ENCODE results near the gene CPSF6. TPM values are rescaled to one million over a fixed set of nuclear protein-coding genes. Genes with fewer than 3 reads are reported as not detected.
"Not testable (repeated sequence)": the region's sequence is repeated elsewhere in the genome, so short reads cannot be mapped to it uniquely, and the experiment has no call there.

CPSF6 gene
- total and polyA plus RNA-seq, 5 donors: 21.1 to 44.8 (median 38.2) TPM

GRCh38 chr12:69290545-69291277, 51.3 kb downstream of the CPSF6 start:
- H3K9me3 ChIP-seq (ENCODE audit: control insufficient read depth, low read length): no peaks in the 10 kb centered on the region
- ATAC-seq (peak; percentile 85 to 89), DNase-seq (peak; percentile 60 to 80 (median 80))
- H3K27ac ChIP-seq (ENCODE audit: low read length): no peak overlapping the region
- H3K4me3 ChIP-seq (ENCODE audit: low read length): no peak overlapping the region
- intact Hi-C loops (cut with DNase I): no loop called here
- H3K27me3 ChIP-seq (ENCODE audit: control insufficient read depth, insufficient read depth): no peaks in the 10 kb centered on the region
- 32% methylated on average over 9 of the region's 9 CpGs for WGBS
- no peaks in the 10 kb centered on the region for H3K4me1 ChIP-seq (ENCODE audit: control insufficient read depth, insufficient read depth, low read length)

DNA sequence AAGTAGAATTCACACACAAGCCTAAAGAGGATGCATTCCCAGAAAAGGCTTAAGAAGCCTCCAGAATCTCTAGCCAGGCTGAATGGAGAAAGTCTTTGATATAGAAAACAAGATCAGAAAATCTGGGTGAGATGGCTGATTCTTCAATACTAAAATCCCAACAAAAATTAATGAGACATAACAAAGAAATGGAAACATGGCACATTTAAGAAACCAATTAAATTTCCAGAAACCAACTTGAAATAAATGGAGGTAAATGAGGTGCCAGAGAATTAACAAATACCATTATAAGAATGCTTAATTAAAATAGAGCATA, 51.9 kb downstream of the CPSF6 start:
- ATAC-seq: no peak

DNA sequence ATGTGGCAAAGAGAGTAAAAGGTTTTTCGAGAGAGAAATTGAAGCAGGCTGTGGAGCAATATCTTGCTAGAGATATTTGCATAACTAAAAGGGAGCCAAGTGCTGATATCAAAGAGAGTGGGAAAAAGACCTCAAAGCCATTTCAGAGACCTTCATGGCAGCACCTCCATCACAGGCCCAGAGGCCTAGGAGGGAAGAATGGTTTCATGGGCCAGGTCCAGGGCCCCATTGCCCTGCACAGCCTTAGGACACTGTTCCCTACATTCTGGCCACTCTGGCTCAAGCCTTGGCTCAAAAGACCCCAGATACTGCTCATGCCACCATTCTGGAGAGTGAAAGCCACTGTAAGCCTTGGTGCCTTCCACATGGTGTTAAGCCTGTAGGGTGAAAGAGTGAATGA, 58.8 kb downstream of the CPSF6 start:
- Histone ChIP-seq H3K27me3 (ENCODE audit: control insufficient read depth, insufficient read depth) (no peaks in the 10 kb centered on the region), H3K4me3 (ENCODE audit: low read length) (no peak overlapping the region), H3K27ac (ENCODE audit: low read length) (no peak overlapping the region), H3K9me3 (ENCODE audit: control insufficient read depth, low read length) (no peaks in the 10 kb centered on the region), H3K4me1 (ENCODE audit: control insufficient read depth, insufficient read depth, low read length) (no peaks in the 10 kb centered on the region)
- DNase-seq (no peak), ATAC-seq (no peak)
- intact Hi-C loops (cut with DNase I): no loop called here
- 85% methylated on average over 1 of the region's 1 CpG for WGBS

More for the DNA sequence above, 51.9 kb downstream of the CPSF6 start:
- intact Hi-C loops (cut with DNase I): no loop called here
- Histone ChIP-seq H3K9me3 (ENCODE audit: control insufficient read depth, low read length) (no peaks in the 10 kb centered on the region), H3K4me1 (ENCODE audit: control insufficient read depth, insufficient read depth, low read length) (no peaks in the 10 kb centered on the region), H3K4me3 (ENCODE audit: low read length) (no peak overlapping the region), H3K27me3 (ENCODE audit: control insufficient read depth, insufficient read depth) (no peaks in the 10 kb centered on the region), H3K27ac (ENCODE audit: low read length) (no peak overlapping the region)
- no peak for DNase-seq

DNA sequence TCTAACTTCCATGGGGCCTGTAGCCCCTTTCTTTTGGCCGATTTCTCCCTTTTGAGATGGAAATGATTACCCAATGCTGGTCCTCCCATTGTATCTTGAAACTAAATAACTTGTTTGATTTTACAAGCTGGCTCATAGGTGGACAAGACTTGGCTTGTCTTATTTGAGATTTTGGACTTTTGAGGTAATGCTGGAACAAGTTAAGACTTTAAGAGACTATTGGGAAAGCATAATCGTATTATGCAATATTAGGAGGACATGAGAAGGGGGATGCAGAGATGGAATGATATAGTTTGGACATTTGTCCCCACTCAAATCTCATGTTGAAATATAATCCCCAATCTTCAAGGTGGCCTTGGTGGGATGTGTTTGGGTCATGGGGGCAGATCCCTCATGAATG, 59.6 kb downstream of the CPSF6 start:
- Histone ChIP-seq H3K27me3 (ENCODE audit: control insufficient read depth, insufficient read depth) (no peaks in the 10 kb centered on the region), H3K27ac (ENCODE audit: low read length) (no peak overlapping the region), H3K9me3 (ENCODE audit: control insufficient read depth, low read length) (no peaks in the 10 kb centered on the region), H3K4me3 (ENCODE audit: low read length) (no peak overlapping the region), H3K4me1 (ENCODE audit: control insufficient read depth, insufficient read depth, low read length) (no peaks in the 10 kb centered on the region)
- no peak for DNase-seq
- 84% methylated on average over 2 of the region's 2 CpGs for WGBS
- intact Hi-C loops (cut with DNase I): no loop called here
- ATAC-seq: no peak

DNA sequence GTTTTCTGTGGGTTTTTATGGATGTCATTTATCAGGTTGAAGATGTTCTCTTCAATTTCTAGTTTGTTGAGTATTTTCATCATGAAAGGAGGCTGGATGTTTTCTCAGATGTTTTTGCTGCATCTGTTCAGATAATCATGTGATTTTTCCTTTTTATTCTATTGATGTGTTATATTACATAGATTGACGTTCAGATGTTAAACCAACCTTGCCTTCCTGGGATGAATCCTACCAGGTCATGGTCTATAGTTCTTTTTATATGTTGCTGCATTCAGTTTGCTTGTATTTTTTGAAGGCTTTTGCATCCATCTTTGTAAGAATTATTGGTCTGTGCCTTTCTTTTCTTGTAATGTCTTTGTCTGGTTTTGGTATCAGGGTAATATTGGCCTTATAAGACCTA, 64.9 kb downstream of the CPSF6 start:
- H3K27ac ChIP-seq (ENCODE audit: low read length): no peak overlapping the region
- H3K4me1 ChIP-seq (ENCODE audit: control insufficient read depth, insufficient read depth, low read length): no peaks in the 10 kb centered on the region
- 90% methylated on average over 1 of the region's 1 CpG for WGBS
- no peak overlapping the region for H3K4me3 ChIP-seq (ENCODE audit: low read length)
- ATAC-seq (no peak), DNase-seq (no peak)
- intact Hi-C loops (cut with DNase I): no loop called here
- no peaks in the 10 kb centered on the region for H3K9me3 ChIP-seq (ENCODE audit: control insufficient read depth, low read length)
- no peaks in the 10 kb centered on the region for H3K27me3 ChIP-seq (ENCODE audit: control insufficient read depth, insufficient read depth)

DNA sequence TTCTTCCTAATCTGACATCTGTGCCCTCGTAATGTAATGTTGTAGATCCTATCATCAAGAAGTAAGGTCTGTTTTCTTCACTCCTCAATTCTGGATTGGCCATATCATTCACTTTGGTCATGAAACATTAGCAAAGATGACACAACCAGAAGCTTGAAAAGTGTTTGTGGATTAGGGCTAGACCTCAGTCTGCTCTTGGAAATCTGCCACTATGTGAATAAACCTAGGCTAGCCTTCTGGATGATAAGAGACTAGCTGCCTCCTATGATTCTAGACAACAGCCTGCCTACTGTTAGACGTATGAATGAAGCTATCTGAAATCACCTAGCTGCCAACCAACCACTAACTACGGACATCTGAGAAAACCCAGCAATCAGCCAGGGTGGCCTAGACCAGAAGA, 70.1 kb downstream of the CPSF6 start:
- WGBS: 49% methylated on average over 3 of the region's 3 CpGs

DNA sequence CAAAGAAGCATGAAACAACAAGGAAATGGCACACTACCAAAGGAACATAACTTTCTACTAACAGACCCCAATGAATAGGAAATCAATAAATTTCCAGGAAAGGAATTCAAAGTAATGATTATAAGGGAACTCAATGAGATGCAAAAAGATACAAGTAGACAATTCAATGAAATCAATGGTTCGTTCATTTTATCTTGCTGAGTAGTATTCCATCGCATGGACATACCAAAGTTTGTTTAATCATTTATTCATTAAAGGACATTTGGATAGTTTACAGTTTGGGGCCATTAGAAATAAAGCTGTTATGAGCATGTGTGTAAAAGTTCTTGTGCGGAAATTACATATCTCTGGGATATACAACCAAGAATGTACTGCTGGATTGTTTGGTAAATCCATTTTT, 73.8 kb downstream of the CPSF6 start:
- no peaks in the 10 kb centered on the region for H3K9me3 ChIP-seq (ENCODE audit: control insufficient read depth, low read length)
- no peaks in the 10 kb centered on the region for H3K4me1 ChIP-seq (ENCODE audit: control insufficient read depth, insufficient read depth, low read length)
- DNase-seq (no peak), ATAC-seq (no peak)
- 96% methylated on average over 3 of the region's 3 CpGs for WGBS
- no peak overlapping the region for H3K27ac ChIP-seq (ENCODE audit: low read length)
- intact Hi-C loops (cut with DNase I): no loop called here
- H3K27me3 ChIP-seq (ENCODE audit: control insufficient read depth, insufficient read depth): no peaks in the 10 kb centered on the region
- no peak overlapping the region for H3K4me3 ChIP-seq (ENCODE audit: low read length)

More for the DNA sequence above, 70.1 kb downstream of the CPSF6 start:
- Histone ChIP-seq H3K4me3 (ENCODE audit: low read length) (no peak overlapping the region), H3K9me3 (ENCODE audit: control insufficient read depth, low read length) (no peaks in the 10 kb centered on the region), H3K27me3 (ENCODE audit: control insufficient read depth, insufficient read depth) (no peaks in the 10 kb centered on the region), H3K27ac (ENCODE audit: low read length) (no peak overlapping the region), H3K4me1 (ENCODE audit: control insufficient read depth, insufficient read depth, low read length) (no peaks in the 10 kb centered on the region)
- ATAC-seq: no peak
- intact Hi-C loops (cut with DNase I): no loop called here
- DNase-seq: no peak

GRCh38 chr12:69316784-69317183, 77.4 kb downstream of the CPSF6 start:
- intact Hi-C loops (cut with DNase I); ATAC-seq; H3K27ac ChIP-seq (ENCODE audit: low read length); DNase-seq; H3K9me3 ChIP-seq (ENCODE audit: control insufficient read depth, low read length); H3K27me3 ChIP-seq (ENCODE audit: control insufficient read depth, insufficient read depth); H3K4me1 ChIP-seq (ENCODE audit: control insufficient read depth, insufficient read depth, low read length); H3K4me3 ChIP-seq (ENCODE audit: low read length): not testable (repeated sequence)

GRCh38 chr12:69317233-69317632, 77.9 kb downstream of the CPSF6 start:
- H3K27ac ChIP-seq (ENCODE audit: low read length); H3K9me3 ChIP-seq (ENCODE audit: control insufficient read depth, low read length); ATAC-seq; H3K27me3 ChIP-seq (ENCODE audit: control insufficient read depth, insufficient read depth); H3K4me3 ChIP-seq (ENCODE audit: low read length); DNase-seq; intact Hi-C loops (cut with DNase I); H3K4me1 ChIP-seq (ENCODE audit: control insufficient read depth, insufficient read depth, low read length): not testable (repeated sequence)
- 78% methylated on average over 2 of the region's 2 CpGs for WGBS

- Histone ChIP-seq H3K4me3 (ENCODE audit: low read length) (no peak overlapping the region), H3K27ac (ENCODE audit: low read length) (no peak overlapping the region), H3K27me3 (ENCODE audit: control insufficient read depth, insufficient read depth) (no peaks in the 10 kb centered on the region), H3K9me3 (ENCODE audit: control insufficient read depth, low read length) (no peaks in the 10 kb centered on the region), H3K4me1 (ENCODE audit: control insufficient read depth, insufficient read depth, low read length) (no peaks in the 10 kb centered on the region)
- intact Hi-C loops (cut with DNase I): no loop called here
- no peak for DNase-seq
- 91% methylated on average over 2 of the region's 2 CpGs for WGBS
- no peak for ATAC-seq
Observed at GRCh38 chr12:69318225-69318624, 78.9 kb downstream of the CPSF6 start.

- Histone ChIP-seq H3K4me1 (ENCODE audit: control insufficient read depth, insufficient read depth, low read length) (no peaks in the 10 kb centered on the region), H3K27me3 (ENCODE audit: control insufficient read depth, insufficient read depth) (no peaks in the 10 kb centered on the region), H3K27ac (ENCODE audit: low read length) (no peak overlapping the region), H3K9me3 (ENCODE audit: control insufficient read depth, low read length) (no peaks in the 10 kb centered on the region), H3K4me3 (ENCODE audit: low read length) (no peak overlapping the region)
- no peak for ATAC-seq
- intact Hi-C loops (cut with DNase I): no loop called here
- no peak for DNase-seq
- WGBS: 70% methylated on average over 1 of the region's 1 CpG
Observed at GRCh38 chr12:69321351-69321750, 82.0 kb downstream of the CPSF6 start.

Measured in right cardiac atrium (tissue), 5 donors.